GM12801 (cell line): ENCODE data around the gene TNNT2.

Source experiments
- CTCF ChIP-seq: IDR thresholded peaks from one replicate; pipeline ENCODE4 v1.5.1; 2011; ENCODE audit warnings: control low read depth; ENCODE audit not compliant: insufficient read length; ENCODE audit errors: extremely low read depth

The TNNT2 gene

GRCh38 chr1:201401700-201402099 is 24.2 kb upstream of the TNNT2 start:
- no peak for TF ChIP-seq CTCF

GRCh38 chr1:201400852-201401230 is 23.4 kb upstream of the TNNT2 start:
- no peak for TF ChIP-seq CTCF

- no peak for TF ChIP-seq CTCF
These were observed 22.9 kb upstream of the TNNT2 start for GRCh38 chr1:201400212-201400851.

- TF ChIP-seq CTCF = no peak
These were observed 22.1 kb upstream of the TNNT2 start for GRCh38 chr1:201399352-201400126.

- no peak for TF ChIP-seq CTCF
These were observed 21.5 kb upstream of the TNNT2 start, which contains the start of gene LAD1 for GRCh38 chr1:201399018-201399351. Gene LAD1, minus strand, starts transcription at chr1:201399324. Its CDS starts 18 bp downstream, at chr1:201399306.

GRCh38 chr1:201397675-201398074 is 20.2 kb upstream of the TNNT2 start:
- TF ChIP-seq CTCF = no peak

GRCh38 chr1:201396861-201397464 is 19.5 kb upstream of the TNNT2 start:
- TF ChIP-seq CTCF = no peak
